Measurements from ENCODE around the gene GLI3.

Gene GLI3

DNA sequence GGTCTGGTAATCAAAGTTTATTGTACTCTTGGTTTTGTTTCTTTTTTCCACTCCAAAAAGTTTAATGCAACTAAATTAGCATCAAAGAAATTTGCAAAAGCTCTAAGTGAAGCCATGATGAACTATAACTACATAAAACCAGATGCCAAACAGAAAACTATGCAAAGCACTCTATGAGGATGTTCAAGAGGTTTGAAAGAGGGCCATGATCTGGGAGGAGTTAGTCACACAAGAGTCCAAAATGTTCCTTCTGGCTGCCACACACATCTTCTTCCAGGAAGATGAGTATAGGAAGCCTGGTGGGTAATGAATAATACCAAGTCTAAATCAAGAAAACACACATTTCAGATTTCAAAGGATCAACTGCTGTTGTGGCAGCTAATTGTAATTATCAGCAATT, 28.4 kb downstream of the GLI3 start:
- Histone ChIP-seq H3K4me3 (no peak overlapping the region), H3K27ac (no peak overlapping the region)
- DNase-seq (ENCODE audit: low spot score), result no peak
- TF ChIP-seq CTCF (IDR thresholded peaks at IDR 0.05), result no peak

DNA sequence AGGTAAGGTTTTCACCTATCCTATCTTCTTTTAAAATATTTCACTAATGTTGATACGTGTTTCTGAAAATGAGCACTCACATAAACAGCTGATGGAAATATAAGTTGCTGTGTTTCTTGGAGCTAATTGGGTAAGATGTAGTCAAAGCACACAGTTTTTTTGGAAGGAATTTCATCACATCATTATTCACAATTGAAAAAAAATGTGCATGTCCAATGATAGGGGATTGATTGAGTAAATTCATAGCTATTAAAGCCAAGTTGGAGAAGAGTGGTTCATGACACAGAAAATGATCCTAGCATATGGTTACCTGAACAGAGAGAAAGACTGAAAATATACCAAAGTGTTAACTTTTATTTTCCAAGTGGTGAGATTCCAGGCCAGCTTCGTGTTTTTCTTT, 29.6 kb downstream of the GLI3 start:
- H3K27ac ChIP-seq, result no peak overlapping the region
- TF ChIP-seq CTCF (IDR thresholded peaks at IDR 0.05), result no peak
- no peak for DNase-seq (ENCODE audit: low spot score)
- no peak overlapping the region for H3K4me3 ChIP-seq

DNA sequence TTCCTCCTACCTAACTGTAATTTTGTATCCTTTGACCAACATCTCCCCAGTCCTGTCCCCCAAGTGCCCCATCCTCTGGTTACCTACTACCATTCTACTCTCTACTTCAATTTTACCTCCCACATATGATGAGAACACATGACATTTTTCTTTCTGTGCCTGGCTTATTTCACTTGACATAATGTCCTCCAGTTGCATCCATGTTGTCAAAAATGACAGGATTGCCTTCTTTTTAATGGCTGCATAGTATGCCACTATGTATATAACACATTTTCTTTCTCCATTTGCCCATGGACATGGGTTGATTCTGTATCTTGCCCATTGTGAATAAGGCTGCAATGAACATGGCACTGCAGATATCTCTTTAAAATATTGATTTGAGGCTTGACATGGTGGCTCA, 33.7 kb downstream of the GLI3 start:
- no peak for DNase-seq (ENCODE audit: low spot score)
- Histone ChIP-seq H3K27ac (no peak overlapping the region), H3K4me3 (no peak overlapping the region)
- TF ChIP-seq CTCF (IDR thresholded peaks at IDR 0.05), result no peak

- no peak overlapping the region for H3K27ac ChIP-seq
- TF ChIP-seq CTCF (IDR thresholded peaks at IDR 0.05), result no peak
- H3K4me3 ChIP-seq, result no peak overlapping the region
- DNase-seq (ENCODE audit: low spot score), result no peak
These were observed 34.4 kb downstream of the GLI3 start for GRCh38 chr7:42202601-42203000.

DNA sequence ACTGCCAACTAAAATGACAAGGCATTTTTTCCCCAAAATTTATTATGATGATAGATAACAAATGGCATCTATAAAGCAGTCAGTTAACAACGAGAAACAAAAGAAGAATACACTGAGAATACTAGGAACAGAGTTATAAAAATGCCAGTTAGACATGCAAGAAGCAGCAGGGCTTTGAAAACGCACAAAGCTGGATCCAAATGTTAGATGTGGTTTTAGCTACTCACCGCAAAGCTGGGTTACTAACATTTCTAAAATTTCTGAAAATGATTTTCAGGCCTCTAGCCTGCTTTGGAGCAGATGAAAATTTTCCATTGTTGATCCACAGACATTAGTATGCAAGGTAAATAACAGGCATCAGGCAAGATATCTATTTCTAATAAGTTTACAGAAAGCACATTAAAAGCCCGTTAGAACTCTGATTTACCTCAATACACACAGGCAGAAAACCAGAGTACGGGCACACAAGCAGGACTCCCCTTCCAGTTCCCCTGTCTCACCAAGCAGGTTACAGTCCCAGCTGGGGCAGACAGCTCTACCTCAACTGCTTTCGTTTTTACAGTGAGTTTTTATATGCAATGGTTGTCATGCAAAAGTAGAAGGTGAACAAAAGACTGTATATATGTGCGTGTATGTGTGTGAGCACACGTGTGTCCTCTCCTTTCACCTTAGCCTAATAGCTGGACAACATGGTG, 37.9 kb downstream of the GLI3 start:
- no peak overlapping the region for H3K27ac ChIP-seq
- H3K4me3 ChIP-seq, result no peak overlapping the region
- DNase-seq (ENCODE audit: low spot score), result no peak
- TF ChIP-seq CTCF (IDR thresholded peaks at IDR 0.05), result no peak

- Histone ChIP-seq H3K4me3 (no peak overlapping the region), H3K27ac (no peak overlapping the region)
- TF ChIP-seq CTCF (IDR thresholded peaks at IDR 0.05), result no peak
- no peak for DNase-seq (ENCODE audit: low spot score)
These were observed 38.7 kb downstream of the GLI3 start for GRCh38 chr7:42198296-42198695.

- no peak for DNase-seq (ENCODE audit: low spot score)
- Histone ChIP-seq H3K27ac (no peak overlapping the region), H3K4me3 (no peak overlapping the region)
- no peak for TF ChIP-seq CTCF (IDR thresholded peaks at IDR 0.05)
These were observed 39.6 kb downstream of the GLI3 start for GRCh38 chr7:42197451-42197850.

Measured in coronary artery (tissue), 2 donors.